ENCODE measurements around the gene MFSD11. TPM values are rescaled to one million over a fixed set of nuclear protein-coding genes. Genes with fewer than 3 reads are reported as not detected.

MFSD11 gene
- total and polyA plus RNA-seq, 2 of the 4 experiments (the other 2 are of a cell fraction): 12.3 to 16.1 TPM

- no CpG with 5 or more reads among the region's 2 CpGs for WGBS, 2 experiments (ENCODE audit: extremely low coverage in 2 of 2, insufficient read length in 1 of 2)
- Histone ChIP-seq H3K27ac (ENCODE audit: insufficient read depth, low read length) (no peak overlapping the region), H3K27me3 (ENCODE audit: control insufficient read depth, insufficient read depth, low read length) (no peaks in the 10 kb centered on the region), H3K4me2 (ENCODE audit: low read depth, low read length) (peak overlapping the region; percentile 82; the same call in 1 of the 2 replicates), H3K56ac (ENCODE audit: extremely low read depth, insufficient read depth, low read length) (no peak overlapping the region), H2BK5ac (ENCODE audit: low read depth, low read length, poor library complexity, severe bottlenecking) (peak overlapping the region; percentile 90), H4K20me1 (ENCODE audit: insufficient read depth, low read length) (peaks cover 92% of the 10 kb centered on the region), H3K4ac (ENCODE audit: low read depth, low read length) (no peak overlapping the region), H4K8ac (ENCODE audit: low read depth in 2 of 2, low read length in 2 of 2) (0 out of 4 replicates have a peak overlapping the region, but pooled peaks of 1 of the 2 experiments have one; percentile 17), H3K23ac (ENCODE audit: low read depth, low read length) (peak overlapping the region; percentile 70), H3K9me3 (ENCODE audit: control insufficient read depth, insufficient read depth, low read length) (no peaks in the 10 kb centered on the region), H3K4me1 (ENCODE audit: control insufficient read depth, insufficient read depth, low read length) (peaks cover 48% of the 10 kb centered on the region), H2AFZ (replicated peaks; ENCODE audit: low read length, poor library complexity) (no peak overlapping the region), H3K4me3 (ENCODE audit: insufficient read depth, low read depth, low read length) (no peak overlapping the region), H2BK20ac (ENCODE audit: low read depth, low read length) (no peak overlapping the region), H3K36me3 (ENCODE audit: control insufficient read depth, insufficient read depth, low read length) (peaks cover 2% of the 10 kb centered on the region; the same call in 1 of the 2 replicates), H3K79me1 (ENCODE audit: low read depth in 1 of 2, low read length in 2 of 2) (peaks cover 5 to 91% of the 10 kb centered on the region in 2 experiments; a peak in 3 of 4 replicates), H3K18ac (ENCODE audit: low read depth, low read length) (no peak overlapping the region), H2AK9ac (replicated peaks; ENCODE audit: low read depth, low read length, poor library complexity) (no peak overlapping the region), H2BK120ac (ENCODE audit: low read depth, low read length) (no peak overlapping the region), H3K9me1 (ENCODE audit: insufficient read depth, low read length) (peaks cover 52% of the 10 kb centered on the region), H4K91ac (ENCODE audit: insufficient read depth, low read depth, low read length) (no peak overlapping the region), H3K14ac (replicated peaks; ENCODE audit: low read depth, low read length) (no peak overlapping the region; the same call in 1 of the 2 replicates), H2BK15ac (ENCODE audit: low read depth, low read length) (no peak overlapping the region; the same call in 2 of the 3 replicates), H4K5ac (ENCODE audit: low read depth, low read length) (no peak overlapping the region), H2AK5ac (ENCODE audit: low read depth, low read length) (peak overlapping the region; percentile 43; the same call in 1 of the 2 replicates), H3K9ac (ENCODE audit: low read depth, low read length) (no peak overlapping the region; the same call in 1 of the 2 replicates)
- DNase-seq: no peak
- TF ChIP-seq MXI1 (IDR thresholded peaks at IDR 0.05; ENCODE audit: borderline replicate concordance, low read depth, low read length) (no peak), MAZ (IDR thresholded peaks at IDR 0.05; ENCODE audit: borderline replicate concordance, low read depth, low read length) (no peak), POLR2A (IDR thresholded peaks at IDR 0.05; ENCODE audit: low read depth, low read length) (no peak), CTCF (conservative IDR thresholded peaks at IDR 0.05; ENCODE audit: low read depth, low read length) (no peak), BHLHE40 (IDR thresholded peaks at IDR 0.05; ENCODE audit: low read depth, low read length) (no peak), CHD1 (IDR thresholded peaks at IDR 0.05; ENCODE audit: low read depth, low read length) (no peak), FOS (IDR thresholded peaks at IDR 0.05; ENCODE audit: low read depth, low read length) (no peak), MAFK (IDR thresholded peaks at IDR 0.05; ENCODE audit: low read depth, low read length) (no peak), NFE2L2 (IDR thresholded peaks at IDR 0.05; ENCODE audit: low read depth, low read length) (no peak), CEBPB (IDR thresholded peaks at IDR 0.05; ENCODE audit: low read depth, low read length) (no peak), USF2 (IDR thresholded peaks at IDR 0.05; ENCODE audit: low read depth, low read length) (no peak), RFX5 (IDR thresholded peaks at IDR 0.05; ENCODE audit: low read depth, low read length) (no peak), RCOR1 (IDR thresholded peaks at IDR 0.05; ENCODE audit: insufficient replicate concordance, low read length) (no peak), SMC3 (IDR thresholded peaks at IDR 0.05; ENCODE audit: low read depth, low read length) (no peak), RAD21 (IDR thresholded peaks at IDR 0.05; ENCODE audit: low read length) (no peak)
- TF ChIP-seq, protein P1, sequence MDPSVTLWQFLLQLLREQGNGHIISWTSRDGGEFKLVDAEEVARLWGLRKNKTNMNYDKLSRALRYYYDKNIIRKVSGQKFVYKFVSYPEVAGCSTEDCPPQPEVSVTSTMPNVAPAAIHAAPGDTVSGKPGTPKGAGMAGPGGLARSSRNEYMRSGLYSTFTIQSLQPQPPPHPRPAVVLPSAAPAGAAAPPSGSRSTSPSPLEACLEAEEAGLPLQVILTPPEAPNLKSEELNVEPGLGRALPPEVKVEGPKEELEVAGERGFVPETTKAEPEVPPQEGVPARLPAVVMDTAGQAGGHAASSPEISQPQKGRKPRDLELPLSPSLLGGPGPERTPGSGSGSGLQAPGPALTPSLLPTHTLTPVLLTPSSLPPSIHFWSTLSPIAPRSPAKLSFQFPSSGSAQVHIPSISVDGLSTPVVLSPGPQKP (IDR thresholded peaks at IDR 0.05; ENCODE audit: borderline replicate concordance, low read depth, low read length): no peak
- intact Hi-C loops (cut with micrococcal nuclease) (no loop called here), in situ Hi-C loops (cut with MboI; ENCODE audit: low sequenced_read_pairs) (no loop called here), dilution Hi-C loops (cut with HindIII; ENCODE audit: low sequenced_read_pairs, unreplicated experiment) (no loop called here)
- ChIA-PET POLR2A (ENCODE audit: unreplicated experiment) (no interaction called here), CTCF (no interaction called here)
- BruUV-seq (replicated peaks): no TSS peak
- ATAC-seq (ENCODE audit: low read depth): no peak
Measured at GRCh38 chr17:76702076-76702475, 35.8 kb upstream of the MFSD11 start.

All from IMR-90 (cell line).